GM12875 (cell line): ENCODE data around the gene A1CF.

Experiments used
- H3K4me3 ChIP-seq: one replicate; pipeline ENCODE4 v1.5.1; 2011; ENCODE audit warnings: low read depth, low read length, control low read depth
- CTCF ChIP-seq: IDR thresholded peaks from 2 replicates; pipeline ENCODE4 v1.5.1; 2011; ENCODE audit warnings: low read depth, mild to moderate bottlenecking, control low read depth, inconsistent platforms, low read length, moderate library complexity, borderline replicate concordance; ENCODE audit not compliant: insufficient read depth

The A1CF gene

GRCh38 chr10:50862719-50863118, 22.7 kb downstream of the A1CF start:
- no peak for TF ChIP-seq CTCF

GRCh38 chr10:50861370-50861769, 24.1 kb downstream of the A1CF start:
- H3K4me3 ChIP-seq = no peak overlapping the region

More at GRCh38 chr10:50862719-50863118, 22.7 kb downstream of the A1CF start:
- no peak overlapping the region for H3K4me3 ChIP-seq

GRCh38 chr10:50857579-50857978, 27.8 kb downstream of the A1CF start:
- H3K4me3 ChIP-seq = no peak overlapping the region
- no peak for TF ChIP-seq CTCF

More at GRCh38 chr10:50861370-50861769, 24.1 kb downstream of the A1CF start:
- no peak for TF ChIP-seq CTCF

- no peak overlapping the region for H3K4me3 ChIP-seq
- TF ChIP-seq CTCF = no peak
Observed at GRCh38 chr10:50855461-50855860, 30.0 kb downstream of the A1CF start.

GRCh38 chr10:50855015-50855414, 30.4 kb downstream of the A1CF start:
- TF ChIP-seq CTCF = no peak
- no peak overlapping the region for H3K4me3 ChIP-seq

GRCh38 chr10:50853557-50853956, 31.9 kb downstream of the A1CF start:
- no peak overlapping the region for H3K4me3 ChIP-seq
- TF ChIP-seq CTCF = no peak

- no peak for TF ChIP-seq CTCF
- H3K4me3 ChIP-seq = no peak overlapping the region
Observed at GRCh38 chr10:50851884-50852671, 33.3 kb downstream of the A1CF start.
